ENCODE measurements around the gene MRPL38.
"Not testable (repeated sequence)": the region's sequence is repeated elsewhere in the genome, so short reads cannot be mapped to it uniquely, and the experiment has no call there.

MRPL38 gene

GRCh38 chr17:75895370-75896155 is 9.1 kb downstream of the MRPL38 start:
- no peak for DNase-seq

DNA sequence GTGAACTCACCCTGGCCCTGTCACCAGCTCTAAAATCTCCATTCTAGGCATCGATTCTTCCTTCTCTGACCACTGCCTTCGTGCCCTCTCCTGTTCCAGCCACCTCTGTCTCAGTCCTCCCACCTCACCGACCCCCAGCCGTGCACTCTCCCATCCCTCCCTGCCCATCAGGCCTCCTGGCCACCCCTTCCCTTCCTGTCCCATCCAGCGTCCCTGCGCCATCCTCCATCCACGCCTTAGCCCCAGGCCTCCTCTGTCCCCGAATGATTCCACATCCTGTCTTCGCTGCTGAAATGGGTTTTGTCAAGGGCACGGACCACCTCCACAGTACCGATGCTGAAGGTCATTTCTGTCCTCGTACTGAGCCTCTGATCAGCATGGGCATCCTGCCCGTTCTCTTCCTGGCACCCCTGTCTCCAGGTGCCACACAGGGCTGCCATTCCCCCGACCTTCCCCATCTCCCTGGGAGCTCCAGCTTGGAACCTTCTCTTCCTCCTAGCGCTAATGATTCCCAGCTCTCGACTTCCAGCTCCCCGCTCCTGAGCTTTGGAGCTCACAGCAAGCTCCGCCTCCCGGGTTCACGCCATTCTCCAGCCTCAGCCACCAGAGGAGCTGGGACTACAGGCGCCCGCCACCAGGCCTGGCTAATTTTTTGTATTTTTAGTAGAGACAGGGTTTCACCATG is 10.5 kb downstream of the MRPL38 start:
- DNase-seq, result no peak

DNA sequence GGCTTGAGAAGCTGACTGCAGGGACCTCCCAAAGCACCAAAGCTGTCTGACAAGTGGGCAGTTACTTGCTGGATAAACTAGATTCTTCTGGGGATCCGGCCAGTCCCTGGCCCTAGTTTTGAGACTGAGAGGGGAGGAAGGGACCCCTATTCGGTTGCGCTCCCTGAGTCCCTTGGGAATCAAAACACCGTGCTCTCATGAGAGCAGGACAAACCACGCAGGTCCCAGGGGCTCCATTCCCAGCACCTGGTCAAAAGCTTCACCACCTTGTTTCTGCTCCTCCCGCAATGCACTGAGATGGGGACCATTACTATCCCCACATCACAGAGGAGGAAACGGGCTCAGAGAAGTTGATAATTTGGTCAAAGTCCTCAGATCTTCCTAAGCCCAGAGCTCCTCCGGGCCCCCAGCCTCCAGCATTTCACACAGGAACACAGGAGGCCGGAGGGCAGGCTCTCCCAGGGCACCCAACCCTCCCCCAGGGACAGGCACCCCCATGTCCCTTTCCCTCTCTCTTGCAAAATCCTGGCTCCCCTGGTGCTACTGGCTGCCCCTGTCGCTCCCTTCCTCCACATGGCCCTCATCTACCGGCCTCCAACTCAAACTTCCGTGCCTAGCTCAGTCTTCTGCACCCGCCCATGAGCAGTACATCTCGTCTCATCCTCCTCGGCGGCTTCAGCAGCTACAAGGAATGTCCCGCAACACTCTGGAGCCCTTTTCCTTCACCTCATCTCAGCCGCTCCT is 11.2 kb downstream of the MRPL38 start:
- no peak for DNase-seq

- no peak for DNase-seq
These were observed 12.0 kb downstream of the MRPL38 start for GRCh38 chr17:75892556-75893224.

- DNase-seq, result no peak
These were observed 12.8 kb downstream of the MRPL38 start for GRCh38 chr17:75891605-75892555.

DNA sequence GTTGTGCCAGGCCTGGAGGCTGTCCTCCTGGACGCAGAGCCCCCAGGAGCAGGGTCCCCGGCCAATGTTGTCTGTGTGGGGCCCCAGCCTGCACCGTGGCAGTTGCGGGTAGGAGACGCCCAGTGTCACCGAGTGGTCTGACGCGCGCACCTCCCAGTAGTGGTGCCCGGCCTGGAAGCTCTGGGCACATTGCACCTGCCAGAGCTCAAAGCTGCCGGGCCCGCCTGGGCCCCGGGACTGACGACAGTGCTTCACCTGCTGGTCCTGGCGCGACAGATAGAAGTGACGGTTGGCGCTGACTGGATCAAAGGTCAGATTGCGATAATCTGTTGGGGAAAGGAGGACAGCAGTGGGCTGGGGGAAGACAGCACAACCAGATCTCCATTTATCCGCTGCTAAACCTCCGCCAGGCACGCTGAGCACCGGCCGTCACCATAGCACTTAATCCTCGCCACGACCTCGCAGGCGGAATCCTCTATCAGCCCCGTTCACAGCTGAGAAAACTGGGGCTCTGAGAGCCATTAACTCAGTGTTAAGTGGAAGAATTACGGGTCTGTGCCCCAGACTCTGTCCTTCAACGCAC is 13.6 kb downstream of the MRPL38 start:
- DNase-seq, result no peak

GRCh38 chr17:75889454-75889853 is 15.2 kb downstream of the MRPL38 start:
- DNase-seq, result no peak

DNA sequence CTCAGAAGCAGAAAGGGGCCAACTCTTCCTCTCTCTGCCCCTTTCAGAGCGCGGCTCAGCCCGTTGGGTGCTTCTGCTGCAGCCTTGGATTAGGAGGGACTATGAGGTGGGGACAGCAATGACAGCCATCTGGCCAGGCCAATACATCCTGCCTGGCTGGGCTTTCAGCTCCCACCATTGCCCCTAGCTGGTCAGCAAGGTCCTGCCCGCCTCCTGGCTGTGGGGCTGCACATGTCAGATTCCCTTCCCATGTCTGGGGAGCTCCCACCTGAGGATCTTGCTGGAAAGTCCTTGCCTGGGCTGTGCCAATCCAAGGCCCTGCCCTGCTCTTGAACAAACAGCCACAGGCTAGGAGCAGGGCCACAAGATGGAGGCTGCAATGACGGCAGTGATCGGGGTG is 16.2 kb downstream of the MRPL38 start:
- DNase-seq, result no peak

- DNase-seq, result not testable (repeated sequence)
These were observed 18.8 kb downstream of the MRPL38 start for GRCh38 chr17:75885860-75886259.

- DNase-seq, result no peak
These were observed 19.3 kb downstream of the MRPL38 start for GRCh38 chr17:75885431-75885830.

GRCh38 chr17:75881678-75882454 is 22.8 kb downstream of the MRPL38 start:
- no peak for DNase-seq

- DNase-seq, result no peak
These were observed 24.4 kb downstream of the MRPL38 start for GRCh38 chr17:75880266-75880665.

GRCh38 chr17:75878174-75878998 is 26.3 kb downstream of the MRPL38 start, which contains the start of gene TRIM47:
Gene TRIM47 (minus strand): TSS chr17:75878581. CDS start chr17:75878548, 33 bp downstream.
- DNase-seq, result no peak

GRCh38 chr17:75877752-75878173 is 26.9 kb downstream of the MRPL38 start:
- no peak for DNase-seq

DNA sequence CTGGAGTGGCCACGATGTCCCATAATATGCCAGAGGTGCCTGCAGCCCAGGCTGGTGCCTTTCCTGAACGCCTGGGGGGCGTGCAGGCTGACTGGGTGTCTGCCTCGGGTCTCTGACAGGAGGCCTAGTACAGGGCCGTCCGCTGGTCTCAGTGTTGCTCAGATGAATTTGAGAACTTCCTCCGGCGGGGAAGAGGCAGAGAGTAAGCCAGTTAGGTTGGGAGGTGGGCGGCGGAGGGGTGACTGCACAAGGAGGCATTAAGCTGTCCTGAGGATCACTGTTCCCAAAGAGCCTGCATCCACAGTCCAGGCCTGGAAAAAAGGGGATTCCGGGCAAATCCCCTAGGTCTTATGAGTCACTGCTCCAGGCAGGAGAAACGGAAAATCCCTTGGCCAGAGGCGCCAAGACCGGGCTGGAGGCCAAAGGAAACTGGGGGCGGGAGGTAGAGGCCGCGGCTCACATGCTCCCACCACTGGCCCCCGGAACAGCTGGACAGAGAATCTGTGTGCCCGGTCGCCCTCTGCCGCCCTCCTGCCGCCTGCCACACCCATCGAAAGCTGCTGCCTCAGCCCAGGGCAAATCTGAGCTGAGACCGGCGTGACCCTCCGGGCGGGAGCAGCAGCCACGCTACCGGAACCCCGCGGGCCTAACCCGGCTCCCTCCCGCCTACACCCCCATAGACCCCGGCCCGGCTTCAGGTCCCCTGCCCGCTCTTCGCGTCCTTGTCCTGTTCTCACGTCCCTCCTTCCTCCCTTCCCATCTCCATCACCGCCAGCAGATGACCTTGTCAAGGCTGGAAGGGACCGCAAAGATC is 27.5 kb downstream of the MRPL38 start:
- no peak for DNase-seq

GRCh38 chr17:75876190-75876937 is 28.3 kb downstream of the MRPL38 start:
- DNase-seq, result no peak

DNA sequence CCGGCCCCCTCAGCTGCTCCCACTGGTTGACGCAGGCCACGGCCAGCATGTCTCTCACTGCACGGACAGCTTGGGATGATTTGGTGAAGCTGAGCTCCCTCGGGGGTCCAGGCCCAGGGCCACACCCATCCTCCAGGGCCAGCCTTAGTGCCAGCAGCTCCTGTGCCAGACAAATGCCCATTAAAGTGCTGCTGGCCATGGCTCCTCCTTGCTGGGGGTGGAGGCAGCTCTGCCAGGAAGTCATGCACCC is 28.8 kb downstream of the MRPL38 start:
- no peak for DNase-seq
